ENCODE results near the gene SERPINH1. TPM values are rescaled to one million over a fixed set of nuclear protein-coding genes. Genes with fewer than 3 reads are reported as not detected.

SERPINH1 gene
- total RNA-seq, 4 donors from 2014 or later = 149 to 226 (median 173) TPM

DNA sequence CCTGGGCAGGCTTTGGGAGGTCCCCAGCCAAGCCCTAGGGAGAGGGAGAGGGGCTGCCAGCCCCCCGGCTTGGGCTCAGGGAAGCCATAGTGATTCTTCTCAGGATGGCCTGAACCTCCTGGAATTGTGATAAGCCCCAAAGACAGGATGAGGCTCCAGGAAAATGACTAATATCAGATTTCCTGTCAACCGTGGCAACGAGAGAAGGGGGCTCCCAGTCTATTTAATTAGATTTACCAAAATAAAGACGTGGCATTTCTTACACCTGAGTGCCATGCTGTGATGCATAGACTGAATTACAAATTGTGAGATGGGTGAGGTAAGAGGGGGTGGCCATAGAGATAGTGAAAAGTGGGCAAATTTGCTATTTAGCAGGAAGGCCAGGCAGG lies 20.4 kb downstream of the SERPINH1 start:
- TF ChIP-seq CTCF (IDR thresholded peaks at IDR 0.05; ENCODE audit: low read depth) = no peak

DNA sequence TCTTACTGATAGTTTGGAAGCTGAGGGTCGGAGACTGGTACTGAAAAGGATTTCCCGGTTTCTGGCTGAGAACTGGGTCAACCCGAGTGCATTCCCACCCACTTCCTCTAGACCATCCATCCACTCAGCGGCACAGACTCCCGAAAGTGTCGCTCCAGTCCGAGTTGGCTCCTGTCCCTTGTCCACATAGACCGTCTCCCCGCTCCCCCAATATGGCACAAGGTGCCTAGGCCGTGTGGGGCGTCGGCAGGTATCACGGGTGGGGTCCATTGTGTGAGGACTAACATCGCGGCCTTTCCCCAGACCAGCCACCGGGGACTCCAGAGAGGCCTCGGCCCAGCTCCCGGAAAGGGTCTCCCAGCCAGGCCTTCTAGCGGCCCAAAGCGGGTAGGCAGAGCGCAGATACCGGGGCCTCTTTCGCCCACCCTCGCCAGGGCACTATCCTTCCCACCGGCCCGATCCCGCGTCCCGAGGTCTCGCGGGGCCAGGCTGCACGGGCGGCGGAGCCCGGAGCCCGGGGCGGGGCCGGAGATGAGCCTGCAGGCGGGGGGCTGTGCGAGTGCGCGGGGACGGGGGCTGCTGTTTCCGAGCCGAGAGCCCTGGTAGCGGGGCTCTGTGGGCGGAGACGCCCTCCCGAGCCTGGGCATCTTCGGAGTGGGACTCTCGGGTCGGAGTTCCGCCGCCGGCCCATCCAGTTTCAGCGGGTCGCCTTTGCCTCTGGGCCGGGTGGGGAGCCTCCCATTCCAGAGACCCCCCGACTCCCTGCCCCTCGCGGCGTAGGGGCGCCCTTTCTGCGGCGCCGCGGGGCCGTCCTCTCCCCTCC lies 21.1 kb downstream of the SERPINH1 start:
- no peak for TF ChIP-seq CTCF (IDR thresholded peaks at IDR 0.05; ENCODE audit: low read depth)

DNA sequence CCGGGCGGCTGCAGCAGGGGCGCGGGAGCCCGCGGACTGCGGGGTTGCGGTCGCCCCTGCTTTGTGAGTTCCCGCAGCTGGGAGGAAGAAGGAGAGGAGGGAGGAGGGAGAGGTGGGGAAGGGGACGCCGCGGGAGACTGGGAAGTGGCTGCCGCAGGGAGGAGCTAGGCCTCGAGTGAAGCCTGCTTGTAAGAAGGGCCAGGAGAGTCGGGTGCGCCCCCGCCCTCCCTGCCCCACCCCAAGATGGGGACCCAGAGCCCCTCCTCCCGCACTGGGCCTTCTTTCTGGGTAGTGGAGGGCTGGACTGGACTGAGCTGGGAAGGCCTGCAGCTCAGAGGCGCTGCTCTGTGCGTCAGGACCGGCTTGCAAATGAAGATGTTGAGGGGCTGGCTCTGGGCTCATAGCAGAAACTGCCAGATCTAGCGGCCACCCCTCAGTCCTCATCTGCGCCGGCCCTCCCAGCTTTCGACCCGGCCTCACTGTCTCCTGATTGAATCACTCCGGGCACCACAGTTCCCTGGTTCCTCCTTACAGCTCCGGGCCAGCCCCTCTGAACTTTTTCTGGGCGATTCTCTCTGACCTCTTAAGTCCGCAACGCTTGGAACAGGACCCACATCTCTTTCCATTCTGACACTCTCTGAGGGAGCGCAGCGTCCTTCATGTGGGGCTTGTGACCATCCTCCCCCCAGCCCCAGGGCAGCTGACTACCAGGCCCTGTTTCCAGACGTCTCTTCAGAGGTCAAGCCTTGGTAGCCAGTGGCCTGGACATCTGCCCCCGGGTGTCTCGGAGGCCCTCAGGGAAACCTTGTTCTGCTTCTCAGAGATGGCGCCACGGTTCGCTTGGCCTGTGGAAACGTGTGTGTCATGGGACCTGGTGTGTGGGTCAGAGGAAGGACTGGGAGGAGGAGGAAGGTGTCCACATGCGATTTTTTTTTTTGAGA lies 21.9 kb downstream of the SERPINH1 start:
- no peak for TF ChIP-seq CTCF (IDR thresholded peaks at IDR 0.05; ENCODE audit: low read depth)

DNA sequence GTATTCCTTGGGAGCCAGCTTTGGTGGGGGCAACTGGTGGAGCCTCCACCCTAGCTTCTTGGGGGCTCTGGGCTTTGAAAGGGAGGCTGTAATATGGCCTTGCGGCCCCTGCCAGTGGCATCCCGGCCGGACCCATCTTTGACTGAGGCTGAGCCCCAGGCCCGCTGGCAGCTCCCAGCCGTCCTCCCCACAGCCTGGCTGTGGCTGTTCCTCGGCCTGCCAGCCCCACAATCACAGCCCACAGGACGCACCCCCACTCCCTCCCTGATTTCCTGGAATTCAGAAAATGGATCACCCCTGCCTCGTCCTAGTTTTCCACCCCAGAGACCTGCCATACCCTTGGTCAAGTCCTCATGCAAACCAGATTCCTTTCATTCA lies 23.2 kb downstream of the SERPINH1 start:
- no peak for TF ChIP-seq CTCF (IDR thresholded peaks at IDR 0.05; ENCODE audit: low read depth)

DNA sequence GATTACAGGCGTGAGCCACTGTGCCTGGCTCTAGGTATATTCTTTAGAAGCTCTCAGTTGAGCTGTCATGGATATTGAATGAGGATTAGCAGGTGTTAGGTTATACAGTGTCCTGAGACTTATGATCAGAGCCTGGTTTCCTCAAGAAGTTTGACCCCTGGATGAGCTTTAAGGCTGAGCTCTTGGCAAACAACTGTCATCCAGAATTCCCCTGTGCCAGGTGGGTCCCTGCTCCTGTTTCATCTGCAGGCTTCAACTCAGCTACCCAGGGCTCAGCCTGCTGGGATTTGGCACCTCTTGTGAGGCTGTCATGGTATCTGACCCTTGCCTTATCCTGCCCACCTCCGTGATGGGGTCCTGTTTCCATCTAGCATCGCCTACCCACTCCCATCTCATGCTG lies 24.3 kb downstream of the SERPINH1 start:
- TF ChIP-seq CTCF (IDR thresholded peaks at IDR 0.05; ENCODE audit: low read depth) = no peak

DNA sequence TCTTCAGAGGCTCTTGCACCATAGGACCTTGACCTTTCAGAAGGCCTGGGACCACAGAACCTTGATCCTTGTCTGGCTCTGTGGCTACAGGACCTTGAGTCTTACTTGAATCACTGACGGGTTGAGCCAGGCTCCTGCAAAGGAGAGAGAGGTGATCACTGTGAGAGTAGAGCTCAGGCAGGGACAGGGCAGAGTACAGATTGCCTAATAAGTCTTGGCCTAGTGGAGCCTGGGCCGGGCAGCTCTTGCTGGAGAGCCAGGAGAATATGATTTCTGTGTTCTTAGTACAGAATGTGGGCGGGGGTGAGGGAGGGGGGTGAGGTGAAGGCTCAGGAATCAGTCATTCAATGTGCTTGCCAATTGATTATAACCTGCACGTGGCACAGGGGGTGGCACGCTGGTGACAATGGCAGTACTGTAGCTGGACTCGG lies 26.0 kb downstream of the SERPINH1 start:
- TF ChIP-seq CTCF (IDR thresholded peaks at IDR 0.05; ENCODE audit: low read depth) = no peak

DNA sequence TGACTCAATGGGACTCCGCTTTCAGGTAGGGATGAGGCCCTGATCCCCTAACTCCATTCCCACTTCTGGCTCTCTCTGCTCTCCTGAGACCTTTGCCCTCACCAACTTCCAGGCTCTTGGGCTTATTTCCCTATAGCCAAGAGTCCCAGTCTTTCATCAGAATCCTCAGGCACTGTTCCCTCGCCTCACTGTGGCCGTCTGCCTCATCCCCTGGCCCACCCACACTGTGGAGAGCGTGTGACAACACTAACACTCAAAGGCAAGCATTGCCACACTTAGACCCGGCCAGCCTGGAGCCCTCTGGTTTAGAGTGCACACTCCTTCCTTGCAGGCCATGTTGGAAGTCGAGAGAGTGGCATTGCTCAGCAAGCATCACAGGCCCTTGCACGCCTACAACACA lies 27.0 kb downstream of the SERPINH1 start:
- no peak for TF ChIP-seq CTCF (IDR thresholded peaks at IDR 0.05; ENCODE audit: low read depth)
